ENCODE data around the gene SULT1A3.
"Not testable (repeated sequence)": the region's sequence is repeated elsewhere in the genome, so short reads cannot be mapped to it uniquely, and the experiment has no call there.

The SULT1A3 gene

DNA sequence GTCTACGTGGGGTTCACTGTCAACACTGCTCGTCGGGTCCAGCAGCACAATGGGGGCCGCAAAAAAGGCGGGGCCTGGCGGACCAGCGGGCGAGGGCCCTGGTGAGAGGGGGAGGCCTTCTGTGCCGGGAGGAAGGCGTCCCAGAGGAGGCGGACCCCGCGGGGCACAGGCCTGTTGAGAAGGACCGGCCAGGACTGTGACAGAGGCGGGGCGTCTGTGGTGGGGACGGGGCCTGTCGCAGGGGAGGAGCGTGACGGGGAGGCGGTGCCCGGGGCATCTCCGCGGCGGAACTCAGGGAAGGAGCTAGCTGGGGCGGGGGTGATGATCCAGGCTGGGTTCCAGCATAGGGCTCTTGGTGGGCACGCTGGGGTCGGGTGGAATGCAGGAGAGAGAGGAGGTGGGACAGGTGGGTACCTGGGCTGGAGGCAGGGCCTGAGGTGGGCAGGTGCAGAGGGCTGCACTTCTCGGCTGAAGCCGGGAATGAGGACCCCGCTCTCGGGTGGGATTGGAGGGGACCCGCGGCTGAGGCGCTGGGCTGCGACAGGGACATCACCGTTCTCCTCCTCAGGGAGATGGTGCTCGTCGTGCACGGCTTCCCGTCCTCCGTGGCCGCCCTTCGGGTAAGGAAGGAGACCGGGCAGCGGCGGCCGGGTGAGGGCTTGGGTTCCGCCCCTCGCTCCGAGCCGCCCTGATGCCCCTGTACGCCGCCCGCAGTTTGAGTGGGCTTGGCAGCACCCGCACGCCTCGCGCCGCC is 4.7 kb upstream of the SULT1A3 start:
- peak overlapping the region; percentile 47 to 51 for H3K4me3 ChIP-seq (replicated peaks in 1 of 2; ENCODE audit: low read depth in 2 of 2, low read length in 2 of 2)
- DNase-seq (ENCODE audit: low read depth in 2 of 2), result not testable (repeated sequence)

DNA sequence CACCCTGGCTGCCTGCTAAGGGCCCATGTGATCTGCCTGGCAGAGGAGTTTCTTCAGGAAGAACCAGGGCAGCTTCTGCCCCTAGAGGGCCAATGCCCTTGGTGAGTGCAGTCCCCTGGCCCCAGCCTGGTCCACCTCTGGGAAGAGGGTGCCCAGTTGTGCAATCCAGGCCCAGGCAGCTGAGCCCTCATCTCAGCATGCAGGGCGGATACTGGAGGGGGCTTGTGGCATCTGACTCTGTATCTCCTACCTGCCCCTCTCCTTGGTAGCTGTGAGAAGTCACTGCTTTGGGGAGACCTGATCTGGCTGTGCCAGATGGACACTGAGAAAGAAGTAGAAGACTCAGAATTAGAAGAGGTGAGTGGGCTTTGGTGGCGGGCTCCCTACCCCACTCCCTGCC is 2.1 kb upstream of the SULT1A3 start:
- H3K4me3 ChIP-seq (replicated peaks in 1 of 2; ENCODE audit: low read depth in 2 of 2, low read length in 2 of 2), result not testable (repeated sequence)

DNA sequence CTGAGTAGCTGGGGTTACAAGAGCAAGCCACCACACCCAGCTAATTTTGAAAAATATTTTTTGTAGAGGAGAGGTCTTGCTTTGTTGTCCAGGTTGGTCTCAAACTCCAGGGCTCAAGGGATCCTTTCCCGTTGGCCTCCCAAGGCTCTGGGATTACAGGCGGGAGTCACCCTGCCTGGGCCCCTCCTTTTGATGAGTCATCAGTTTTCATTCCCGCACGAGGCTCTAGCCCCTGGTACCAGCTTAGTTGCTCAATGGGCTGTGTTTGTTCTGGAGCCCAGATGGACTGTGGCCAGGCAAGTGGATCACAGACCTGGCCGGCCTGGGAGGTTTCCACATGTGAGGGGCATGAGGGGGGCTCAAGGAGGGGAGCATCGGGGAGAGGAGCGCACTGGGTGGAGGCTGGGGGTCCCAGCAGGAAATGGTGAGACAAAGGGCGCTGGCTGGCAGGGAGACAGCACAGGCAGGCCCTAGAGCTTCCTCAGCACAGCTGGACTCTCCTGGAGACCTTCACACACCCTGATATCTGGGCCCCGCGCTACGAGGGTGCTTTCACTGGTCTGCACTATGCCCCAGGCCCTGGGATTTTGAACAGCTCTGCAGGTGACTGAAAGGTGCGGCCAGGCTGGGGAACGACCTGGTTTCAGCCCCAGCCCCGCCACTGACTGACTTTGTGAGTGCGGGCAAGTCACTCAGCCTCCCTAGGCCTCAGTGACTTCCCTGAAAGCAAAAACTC is 721 bp downstream of the SULT1A3 start:
- not testable (repeated sequence) for DNase-seq (ENCODE audit: low read depth in 2 of 2); H3K4me3 ChIP-seq (replicated peaks in 1 of 2; ENCODE audit: low read depth in 2 of 2, low read length in 2 of 2)

More for the DNA sequence above, 2.1 kb upstream of the SULT1A3 start:
- not testable (repeated sequence) for DNase-seq (ENCODE audit: low read depth in 2 of 2)

DNA sequence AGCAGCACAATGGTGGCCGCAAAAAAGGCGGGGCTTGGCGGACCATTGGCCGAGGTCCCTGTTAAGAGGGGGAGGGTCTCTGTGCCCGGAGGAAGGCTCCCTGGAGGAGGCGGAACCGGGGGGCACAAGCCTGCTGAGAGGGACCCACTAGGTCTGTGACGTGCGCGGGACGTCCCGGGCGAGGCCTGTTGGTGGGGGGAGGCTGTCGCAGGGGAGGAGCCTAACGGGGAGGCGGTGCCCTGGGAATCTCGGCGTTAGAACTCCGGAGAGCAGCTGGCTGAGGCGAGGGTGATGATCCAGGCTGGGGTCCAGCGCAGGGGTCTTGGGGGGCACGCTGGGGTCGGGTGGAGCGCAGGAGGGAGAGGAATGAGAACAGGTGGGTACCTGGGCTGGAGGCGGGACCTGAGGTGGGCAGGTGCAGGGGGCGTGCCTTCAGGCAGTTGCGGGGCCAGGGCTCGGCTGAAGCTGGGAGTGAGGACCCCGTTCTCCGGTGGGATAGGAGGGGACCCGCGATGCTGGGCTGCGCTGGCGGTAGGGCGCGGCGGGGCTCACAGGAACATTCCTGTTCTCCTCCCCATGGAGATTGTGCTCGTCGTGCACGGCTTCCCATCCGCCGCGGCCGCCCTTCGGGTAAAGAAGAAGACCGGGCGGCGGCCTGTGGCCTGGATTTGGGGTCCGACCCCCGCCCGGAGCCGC is 6.6 kb downstream of the SULT1A3 start:
- peak overlapping the region; percentile 29 to 39 for H3K4me3 ChIP-seq (replicated peaks in 1 of 2; ENCODE audit: low read depth in 2 of 2, low read length in 2 of 2)
- not testable (repeated sequence) for DNase-seq (ENCODE audit: low read depth in 2 of 2)

DNA sequence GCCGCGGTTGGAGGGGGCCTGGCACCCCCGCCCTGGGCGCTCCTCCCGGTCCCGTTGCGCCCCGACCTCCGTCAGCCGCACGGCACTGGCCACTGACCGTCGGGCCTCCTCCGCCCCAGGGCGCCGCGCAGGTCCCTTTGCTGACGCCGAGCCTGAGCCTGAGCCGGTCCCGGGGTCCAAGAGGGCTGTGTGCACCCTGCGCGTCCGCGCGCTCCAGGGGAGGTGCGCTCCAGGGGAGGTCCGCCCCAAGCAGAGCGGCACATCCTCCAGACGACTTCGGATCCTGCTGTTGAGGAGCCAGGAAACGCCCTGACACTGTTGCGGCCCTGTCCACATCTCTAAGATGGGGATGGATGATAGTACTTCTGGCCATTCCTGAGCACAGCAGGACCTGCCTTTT is 7.2 kb downstream of the SULT1A3 start:
- DNase-seq (ENCODE audit: low read depth in 2 of 2); H3K4me3 ChIP-seq (replicated peaks in 1 of 2; ENCODE audit: low read depth in 2 of 2, low read length in 2 of 2): not testable (repeated sequence)

DNA sequence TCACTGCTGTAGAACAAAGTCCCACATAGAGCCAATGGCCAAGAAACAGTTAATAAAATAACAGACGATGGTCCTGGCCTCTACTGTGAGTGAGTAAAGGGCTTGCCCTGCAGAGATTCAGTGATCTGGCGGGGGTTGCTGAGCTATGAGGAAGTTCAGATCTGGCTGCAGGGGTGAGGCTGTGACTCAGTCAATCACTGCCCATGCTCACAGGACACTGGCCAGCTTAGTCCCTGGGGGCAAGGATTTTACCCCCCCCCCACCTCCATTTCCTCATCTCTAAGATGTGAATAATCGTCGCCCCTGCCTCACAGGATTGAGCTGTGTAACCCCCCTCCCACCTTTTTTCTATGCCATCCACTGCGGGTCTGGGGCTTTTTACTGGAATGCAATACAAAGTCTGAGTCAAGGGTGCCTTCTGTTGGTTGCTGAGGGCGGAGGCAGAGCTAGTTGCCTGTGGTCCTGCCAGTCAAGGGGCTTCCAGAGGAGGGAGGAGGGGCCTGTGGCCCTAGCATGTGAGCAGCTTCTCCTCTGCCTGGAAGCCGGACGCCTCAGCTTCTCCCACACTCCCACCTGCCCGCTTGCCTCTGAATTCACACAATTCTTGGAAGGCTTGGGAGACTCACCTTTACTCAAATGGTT is 8.1 kb downstream of the SULT1A3 start:
- not testable (repeated sequence) for DNase-seq (ENCODE audit: low read depth in 2 of 2); H3K4me3 ChIP-seq (replicated peaks in 1 of 2; ENCODE audit: low read depth in 2 of 2, low read length in 2 of 2)

DNA sequence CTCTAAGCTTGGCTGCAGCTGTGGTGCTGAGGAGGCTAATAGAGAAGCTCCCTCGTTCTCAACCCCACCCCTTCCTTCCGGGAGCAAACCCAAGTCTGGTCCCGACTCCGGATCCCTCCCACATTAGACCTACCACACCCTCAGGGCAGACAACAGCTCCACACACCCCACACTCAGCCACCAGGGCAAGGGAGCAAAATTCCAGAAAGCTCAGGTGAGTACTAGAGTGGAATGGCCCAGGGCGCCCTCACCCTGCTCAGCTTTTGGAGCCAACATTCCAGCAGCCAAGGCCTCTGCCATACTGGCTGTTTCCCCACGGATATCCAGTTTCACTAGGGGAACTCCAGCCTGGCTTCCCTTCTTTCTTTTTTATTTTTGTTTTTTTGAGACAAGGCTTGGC is 10.0 kb downstream of the SULT1A3 start:
- not testable (repeated sequence) for H3K4me3 ChIP-seq (replicated peaks in 1 of 2; ENCODE audit: low read depth in 2 of 2, low read length in 2 of 2); DNase-seq (ENCODE audit: low read depth in 2 of 2)

DNA sequence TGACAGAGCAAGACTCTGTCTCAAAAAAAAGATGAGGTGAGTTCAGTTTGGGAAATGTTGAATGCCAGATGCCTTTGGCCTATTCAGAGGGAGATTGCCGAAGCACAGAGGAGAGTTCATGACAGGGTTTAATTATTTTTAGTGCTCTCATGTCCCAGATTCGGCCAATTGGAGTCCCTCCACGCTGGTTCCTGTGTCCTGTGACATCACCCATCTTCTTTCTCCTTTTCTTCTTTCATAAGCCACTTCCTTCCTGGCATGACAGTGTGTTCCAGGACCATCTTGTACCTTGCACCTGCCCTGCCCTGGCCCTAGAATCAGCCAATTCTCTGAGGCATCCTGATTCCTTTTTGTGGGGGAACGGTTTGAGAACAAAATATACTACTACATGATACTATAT is 12.4 kb downstream of the SULT1A3 start:
- not testable (repeated sequence) for DNase-seq (ENCODE audit: low read depth in 2 of 2)

DNA sequence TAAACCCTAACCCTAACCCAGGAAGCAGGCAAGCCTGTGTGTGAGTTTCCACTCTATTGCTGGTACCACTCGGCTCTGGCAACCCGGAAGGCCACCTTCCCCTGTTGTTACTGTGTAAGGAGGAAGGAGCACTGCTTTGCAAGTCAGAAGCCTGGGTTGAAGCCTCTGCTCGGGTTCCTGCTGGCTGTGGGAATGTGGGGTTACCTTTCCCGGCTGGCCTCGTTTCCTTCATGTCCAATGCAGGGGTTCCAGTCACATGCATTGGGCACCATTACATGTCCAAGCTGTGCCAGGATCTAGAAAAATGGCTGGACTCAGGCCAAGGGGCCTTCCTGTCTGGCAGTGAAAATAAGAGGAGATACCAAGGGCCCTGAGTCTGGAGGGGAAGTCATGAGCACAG is 18.0 kb downstream of the SULT1A3 start:
- not testable (repeated sequence) for DNase-seq (ENCODE audit: low read depth in 2 of 2); H3K4me3 ChIP-seq (replicated peaks in 1 of 2; ENCODE audit: low read depth in 2 of 2, low read length in 2 of 2)

More for the DNA sequence above, 12.4 kb downstream of the SULT1A3 start:
- H3K4me3 ChIP-seq (replicated peaks in 1 of 2; ENCODE audit: low read depth in 2 of 2, low read length in 2 of 2), result not testable (repeated sequence)

DNA sequence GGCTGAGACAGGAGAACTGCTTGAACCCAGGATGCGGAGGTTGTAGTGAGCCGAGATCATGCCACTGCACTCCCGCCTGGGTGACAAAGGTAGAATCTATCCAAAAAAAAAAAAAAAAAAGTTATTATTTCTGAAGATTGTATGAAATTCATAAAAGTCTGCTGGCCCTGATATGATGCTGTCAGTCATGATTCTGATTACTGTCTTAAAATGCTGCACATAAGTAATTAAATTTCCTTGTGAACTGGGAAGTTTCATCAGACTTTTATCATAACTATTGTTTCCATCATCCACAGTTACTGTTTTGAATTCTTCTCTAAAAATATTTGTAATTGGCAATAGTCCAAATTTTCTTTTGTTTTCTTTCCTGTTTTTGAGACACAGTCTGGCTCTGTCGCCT is 49.3 kb downstream of the SULT1A3 start, which contains the start of gene NPIPB13:
Gene NPIPB13, minus strand, starts transcription at position 101 of the 400 bp plus-strand sequence. CDS start 2,906 bp downstream, outside the sequence.
- H3K4me3 ChIP-seq (replicated peaks in 1 of 2; ENCODE audit: low read depth in 2 of 2, low read length in 2 of 2); DNase-seq (ENCODE audit: low read depth in 2 of 2): not testable (repeated sequence)
